T-helper 1 cell (primary cell): Measurements from ENCODE around the gene CTPS2.
"Not testable (repeated sequence)": the region's sequence is repeated elsewhere in the genome, so short reads cannot be mapped to it uniquely, and the experiment has no call there.

Experiments
- DNase-seq, 5 donors: peaks; one replicate each; pipeline ENCODE4 v3.0.0-alpha.2; 2012 to 2020
- total RNA-seq, 4 donors: gene quantifications; one replicate each; lab custom pipeline; 2026; lab: John Stamatoyannopoulos, UW

Gene CTPS2, protein sequence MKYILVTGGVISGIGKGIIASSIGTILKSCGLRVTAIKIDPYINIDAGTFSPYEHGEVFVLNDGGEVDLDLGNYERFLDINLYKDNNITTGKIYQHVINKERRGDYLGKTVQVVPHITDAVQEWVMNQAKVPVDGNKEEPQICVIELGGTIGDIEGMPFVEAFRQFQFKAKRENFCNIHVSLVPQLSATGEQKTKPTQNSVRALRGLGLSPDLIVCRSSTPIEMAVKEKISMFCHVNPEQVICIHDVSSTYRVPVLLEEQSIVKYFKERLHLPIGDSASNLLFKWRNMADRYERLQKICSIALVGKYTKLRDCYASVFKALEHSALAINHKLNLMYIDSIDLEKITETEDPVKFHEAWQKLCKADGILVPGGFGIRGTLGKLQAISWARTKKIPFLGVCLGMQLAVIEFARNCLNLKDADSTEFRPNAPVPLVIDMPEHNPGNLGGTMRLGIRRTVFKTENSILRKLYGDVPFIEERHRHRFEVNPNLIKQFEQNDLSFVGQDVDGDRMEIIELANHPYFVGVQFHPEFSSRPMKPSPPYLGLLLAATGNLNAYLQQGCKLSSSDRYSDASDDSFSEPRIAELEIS
- total RNA-seq = 7.7 to 19.3 (median 14.3) reads per million in 4 donors

DNA sequence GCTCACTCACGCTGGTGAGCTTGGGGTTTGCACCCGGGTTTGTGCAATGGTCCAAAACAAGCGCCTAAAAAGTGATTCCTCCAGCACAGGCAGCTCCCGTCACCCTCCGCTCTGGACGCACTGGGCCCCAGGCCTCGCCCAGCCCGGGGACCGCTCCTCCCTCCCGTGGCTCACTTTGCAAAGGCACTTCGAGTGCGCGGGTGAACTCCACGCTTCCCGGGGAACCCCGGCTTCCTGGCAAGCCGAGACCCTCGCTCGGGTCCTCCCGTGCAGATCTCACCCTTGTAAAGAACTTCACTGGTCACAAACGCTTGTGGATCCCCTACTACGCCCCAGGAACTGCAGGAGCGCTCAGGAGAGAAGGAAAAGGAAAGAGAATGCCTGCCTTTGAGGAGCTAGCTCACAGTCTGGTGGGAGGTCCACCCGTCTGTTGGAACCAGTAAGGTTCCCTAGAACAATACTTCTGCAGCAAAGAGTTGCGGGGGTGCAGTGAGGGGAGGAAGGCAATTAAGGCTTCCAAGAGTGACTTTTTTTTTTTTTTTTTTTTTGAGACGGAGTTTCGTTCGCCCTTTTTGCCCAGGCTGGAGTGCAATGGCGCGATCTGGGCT lies at the start of gene CTPS2:
CTPS2 (minus strand) TSS at position 122 of the 608 bp plus-strand sequence. CDS start 9,767 bp downstream, outside the sequence.
- peak; percentile 11 to 51 (median 17) for DNase-seq

DNA sequence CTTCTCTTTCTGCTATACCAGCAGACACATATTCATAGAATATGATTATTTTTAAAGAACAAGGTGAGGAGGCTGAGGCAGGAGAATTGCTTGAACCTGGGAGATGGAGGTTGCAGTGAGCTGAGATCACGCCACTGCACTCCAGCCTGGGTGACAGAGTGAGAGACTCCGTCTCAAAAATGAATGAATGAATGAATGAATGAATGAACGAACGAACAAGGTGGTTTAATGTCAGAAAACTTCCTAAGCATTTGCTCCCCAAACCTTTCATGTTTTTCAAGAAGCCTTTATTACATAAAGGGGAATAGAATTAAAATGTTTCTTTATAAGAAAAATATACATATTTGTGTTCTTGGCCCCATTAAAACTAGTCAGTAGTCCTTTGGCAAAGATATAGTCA lies 49.0 kb upstream of the CTPS2 start:
- not testable (repeated sequence) for DNase-seq

DNA sequence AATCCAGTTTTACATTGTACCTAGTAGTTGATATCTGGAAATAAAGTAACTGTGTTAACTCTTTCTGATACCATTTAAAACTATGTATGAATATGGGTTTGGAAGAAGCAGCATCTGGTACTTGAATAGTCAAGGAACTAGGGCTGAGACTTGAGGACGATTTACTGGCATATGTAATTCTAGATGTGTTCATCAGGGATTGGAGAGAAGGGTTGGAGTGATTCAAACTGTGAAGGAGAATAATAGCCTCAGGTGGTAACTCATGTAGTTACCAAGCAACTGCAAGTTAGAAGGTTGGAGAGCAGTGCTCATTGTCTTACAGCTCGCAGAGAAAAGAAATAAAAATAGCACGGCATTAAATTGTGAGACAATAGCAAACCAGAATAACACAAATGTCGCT lies 44.3 kb upstream of the CTPS2 start:
- DNase-seq = no peak

DNA sequence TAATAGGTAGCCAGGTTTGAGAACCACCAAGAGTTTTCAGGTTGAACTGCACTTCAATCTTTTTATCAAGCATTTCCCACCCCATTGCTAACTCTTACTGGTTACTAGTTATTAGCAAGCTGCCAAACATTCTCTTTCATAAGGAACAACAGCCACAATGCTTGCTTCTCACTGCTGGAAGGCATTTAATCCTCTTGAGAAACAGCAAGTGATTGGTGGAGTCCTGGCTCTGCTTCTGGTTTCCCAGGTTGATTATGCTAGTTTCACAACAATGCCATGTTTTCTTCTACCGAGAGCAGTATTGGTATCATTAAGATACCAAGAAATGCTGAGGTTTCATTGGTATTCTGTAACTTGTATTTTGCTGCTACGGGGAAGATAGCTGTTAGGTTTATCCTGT lies 41.5 kb upstream of the CTPS2 start:
- no peak for DNase-seq

DNA sequence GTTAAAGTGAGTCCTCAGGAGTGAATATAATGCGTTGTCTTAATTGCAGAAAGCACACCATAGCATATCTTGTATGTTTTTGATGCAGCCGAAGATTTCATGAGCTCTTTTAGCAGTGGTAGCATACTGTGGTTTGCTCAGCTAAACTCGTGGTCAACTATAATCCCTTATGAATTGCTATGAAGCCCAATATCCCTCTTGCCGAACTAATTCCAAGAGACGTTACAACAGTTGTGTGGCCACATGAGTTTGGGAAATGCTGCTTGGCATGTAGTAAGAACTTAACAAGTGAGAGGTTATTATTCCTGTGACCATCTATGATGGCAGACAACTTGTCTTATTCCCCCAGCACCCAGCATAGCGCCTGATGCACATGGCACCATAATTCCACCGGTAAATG lies 37.7 kb upstream of the CTPS2 start:
- DNase-seq = no peak

DNA sequence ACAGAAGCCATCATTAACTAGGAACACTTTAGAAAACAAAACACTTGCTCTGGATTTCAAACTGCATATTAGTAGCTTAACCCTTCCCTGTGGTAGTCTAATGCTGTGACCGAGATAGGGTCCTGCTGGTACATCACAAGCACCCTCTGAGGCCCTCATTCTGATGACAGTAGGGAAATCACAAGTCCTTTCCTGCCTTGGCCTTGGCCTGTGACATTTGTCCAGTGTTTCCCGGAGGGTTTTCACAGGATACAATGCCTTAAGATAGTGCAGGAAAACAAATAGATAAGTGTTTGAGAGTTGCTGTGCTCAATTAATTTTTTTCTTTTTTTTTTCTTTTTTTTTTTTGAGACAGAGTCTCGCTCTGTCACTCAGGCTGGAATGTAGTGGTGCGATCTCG lies 36.0 kb upstream of the CTPS2 start:
- DNase-seq = no peak

DNA sequence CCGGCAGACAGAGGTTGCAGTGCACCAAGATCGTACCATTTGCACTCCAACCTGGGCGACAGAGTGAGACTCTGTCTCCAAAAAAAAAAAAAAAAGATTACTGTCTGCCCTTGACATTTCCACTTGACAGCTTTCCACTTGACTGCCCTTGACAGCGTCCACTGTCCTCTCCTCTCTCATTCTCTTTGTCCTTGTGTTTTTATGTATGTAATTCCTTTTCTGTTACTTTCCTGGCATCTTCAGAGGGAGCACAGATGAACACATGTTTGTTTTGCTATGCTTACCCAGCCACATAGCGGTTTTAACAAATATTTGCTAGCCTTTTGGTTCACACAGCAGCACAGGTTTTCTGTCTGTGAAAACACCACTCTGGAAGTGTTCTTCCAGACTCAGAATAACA lies 33.2 kb upstream of the CTPS2 start:
- DNase-seq = no peak

DNA sequence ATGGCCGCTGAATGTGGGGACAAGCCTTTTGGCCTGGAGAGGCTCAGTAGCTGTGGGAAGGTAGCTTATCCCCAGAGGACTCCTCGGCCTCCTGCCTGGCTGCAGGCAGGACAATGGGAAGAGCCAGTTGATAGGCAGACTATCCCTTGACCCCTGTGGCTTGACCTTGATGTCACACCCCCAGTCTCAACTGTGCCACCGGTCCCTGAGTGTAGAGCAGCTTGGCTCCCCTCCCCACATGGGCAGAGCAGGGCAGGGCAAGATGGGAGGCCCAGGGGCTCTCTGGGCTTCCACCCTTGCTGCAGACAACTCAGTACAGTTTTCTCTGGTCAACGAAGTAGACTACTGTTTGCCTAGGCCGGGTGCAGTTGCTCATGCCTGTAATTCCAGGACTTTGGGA lies 32.6 kb upstream of the CTPS2 start:
- no peak for DNase-seq

DNA sequence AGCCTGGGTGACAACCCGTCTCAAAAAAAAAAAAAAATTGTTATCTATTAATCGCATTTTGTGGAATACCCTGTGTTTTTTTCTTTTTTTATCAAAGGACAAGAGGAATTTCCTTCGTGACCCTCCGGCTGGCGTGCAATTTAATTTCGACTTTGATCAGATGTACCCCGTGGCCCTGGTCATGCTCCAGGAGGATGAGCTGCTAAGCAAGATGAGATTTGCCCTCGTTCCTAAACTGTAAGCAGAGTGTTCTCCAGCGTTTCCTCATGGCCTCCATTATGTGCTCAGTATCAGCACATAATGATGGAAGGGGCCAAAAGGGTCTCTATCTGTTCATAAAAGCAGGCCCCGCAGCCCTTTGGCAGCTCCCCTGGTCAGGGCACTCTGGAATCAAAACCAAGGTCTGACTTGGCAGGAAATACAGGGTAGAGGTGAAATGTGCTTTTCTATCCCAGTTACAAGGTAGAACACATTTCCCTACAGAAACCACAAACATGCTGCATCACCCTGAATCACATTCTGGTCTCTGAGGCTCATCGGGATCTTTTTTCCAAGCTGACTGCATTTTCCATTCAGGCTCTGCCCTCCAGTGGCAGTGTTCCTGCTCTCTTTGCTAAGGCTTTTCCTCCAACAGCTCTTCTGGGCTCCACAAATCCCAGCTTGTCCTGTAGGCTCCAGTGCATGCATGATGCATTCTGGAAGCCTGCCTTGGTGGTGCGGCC lies 31.3 kb upstream of the CTPS2 start:
- no peak for DNase-seq

DNA sequence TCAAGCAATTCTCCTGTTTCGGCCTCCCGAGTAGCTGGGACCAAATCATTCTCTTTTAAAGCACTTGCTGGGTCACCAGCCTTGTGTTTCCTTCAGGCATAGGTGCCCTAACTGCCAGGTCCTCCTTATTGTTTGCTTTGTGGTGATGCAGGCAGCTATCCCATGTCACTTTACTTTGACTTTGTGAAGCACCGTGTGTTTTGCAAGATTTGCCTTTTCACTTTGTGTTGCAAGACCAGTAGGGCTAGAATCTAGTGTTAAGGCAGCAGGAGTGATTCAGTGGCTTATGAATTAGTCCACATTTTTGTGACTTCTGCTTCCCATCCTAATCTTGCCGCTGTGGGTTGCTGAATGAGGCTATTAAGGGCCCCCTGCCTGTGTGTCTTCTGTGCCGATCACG lies 27.1 kb upstream of the CTPS2 start:
- no peak for DNase-seq

DNA sequence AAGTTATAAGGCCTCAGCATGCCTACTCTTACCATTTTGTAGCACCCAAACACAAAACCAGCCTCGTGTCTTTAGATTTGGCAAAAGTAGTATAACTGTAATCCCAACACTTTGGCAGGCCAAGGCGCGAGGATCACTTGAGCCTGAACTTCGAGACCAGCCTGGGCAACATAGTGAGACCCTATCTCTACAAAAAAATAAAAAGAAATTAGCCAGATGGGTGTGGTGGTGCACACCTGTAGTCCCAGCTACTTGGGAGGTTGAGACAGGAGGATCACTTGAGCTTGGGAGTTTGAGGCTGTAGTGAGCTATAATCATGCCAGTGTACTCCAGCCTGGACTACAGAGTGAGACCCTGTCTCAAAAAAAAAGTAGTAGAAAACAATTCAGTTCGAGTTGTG lies 24.6 kb upstream of the CTPS2 start:
- no peak for DNase-seq

DNA sequence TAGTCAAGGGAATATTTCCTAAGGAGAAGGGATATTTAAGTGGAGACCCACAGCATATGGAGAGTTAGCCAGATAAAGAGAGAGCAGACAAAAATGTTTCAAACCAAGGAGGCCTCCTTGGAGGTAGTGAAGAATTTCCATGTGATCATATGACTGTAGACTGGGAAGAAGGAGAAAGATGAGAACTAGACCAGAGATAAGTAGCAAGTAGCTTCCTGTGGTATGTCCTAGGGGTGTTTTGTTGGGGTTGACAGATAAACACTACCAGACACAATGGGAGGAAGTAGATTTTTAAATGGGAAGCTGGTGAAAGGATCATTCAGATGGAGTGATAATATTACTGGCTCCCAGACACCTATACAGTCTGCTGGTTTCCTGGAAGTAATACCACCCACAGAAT lies 20.5 kb upstream of the CTPS2 start:
- no peak for DNase-seq

DNA sequence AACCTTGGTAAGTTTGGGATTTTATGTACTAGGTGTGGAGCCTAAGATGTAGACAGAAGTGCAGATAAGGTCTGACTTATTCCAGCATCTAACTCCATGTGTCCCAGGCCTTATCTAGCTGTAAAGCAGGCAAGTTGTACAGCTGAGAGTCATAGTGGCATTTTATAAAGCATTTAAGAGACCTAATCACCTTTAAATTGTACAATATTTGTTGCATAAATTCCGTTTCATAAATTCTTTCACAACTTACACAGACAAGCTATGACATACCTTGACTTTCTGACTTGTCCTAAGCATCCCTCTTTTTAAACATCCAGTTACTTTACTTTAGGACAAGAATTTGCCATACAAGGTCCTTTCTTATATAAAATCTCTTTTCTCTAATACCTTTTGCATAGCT lies 18.0 kb upstream of the CTPS2 start:
- DNase-seq = no peak

DNA sequence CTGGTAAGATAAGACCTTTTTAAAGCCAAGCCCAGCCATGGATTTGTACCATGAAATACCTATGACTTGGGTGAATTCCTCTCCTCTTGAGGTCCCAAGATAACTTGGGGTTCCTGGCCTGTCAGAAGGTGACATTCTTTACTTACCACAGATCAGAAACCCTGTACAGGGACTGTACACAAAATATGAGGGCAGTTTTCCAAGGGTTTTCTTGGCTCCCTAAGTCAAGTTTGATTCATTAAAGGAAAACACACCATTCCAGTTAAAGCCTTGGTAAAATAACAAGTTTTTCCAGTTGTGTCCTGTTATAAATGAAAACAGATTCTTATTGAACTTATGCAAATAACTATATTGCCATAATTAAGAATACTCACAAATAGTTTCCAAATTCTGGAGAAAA lies 15.2 kb upstream of the CTPS2 start:
- DNase-seq = no peak

DNA sequence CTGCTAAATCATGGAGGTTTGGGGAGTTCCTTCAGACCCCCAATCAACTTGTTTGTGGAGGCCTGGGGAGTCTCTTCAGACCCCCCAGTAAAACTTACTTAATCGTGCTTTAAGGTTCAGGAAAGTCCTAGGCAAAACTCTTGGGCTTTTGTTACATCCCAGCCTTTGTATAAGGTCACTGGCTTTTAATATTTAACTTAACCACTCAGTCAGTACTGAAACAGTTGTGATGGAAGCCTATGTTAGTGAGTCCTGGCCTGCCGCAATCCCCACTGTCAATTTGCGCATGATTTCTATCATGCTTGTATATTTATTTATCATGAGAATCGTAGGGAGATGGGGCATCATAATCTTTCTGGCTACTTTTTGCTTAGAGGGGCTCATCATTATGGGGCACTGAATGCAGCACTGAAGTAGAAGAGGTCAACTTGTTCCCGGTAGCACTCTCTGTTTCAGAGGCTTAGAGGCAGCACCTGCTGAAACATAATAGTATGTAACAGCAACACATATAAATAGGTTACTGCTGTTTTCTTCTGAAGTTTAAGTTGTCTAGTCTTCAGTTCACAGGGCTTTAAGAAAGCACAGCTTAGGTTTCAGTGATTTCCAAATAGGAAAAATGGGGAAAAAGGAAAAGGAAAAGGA lies 14.0 kb upstream of the CTPS2 start:
- DNase-seq = not testable (repeated sequence)

DNA sequence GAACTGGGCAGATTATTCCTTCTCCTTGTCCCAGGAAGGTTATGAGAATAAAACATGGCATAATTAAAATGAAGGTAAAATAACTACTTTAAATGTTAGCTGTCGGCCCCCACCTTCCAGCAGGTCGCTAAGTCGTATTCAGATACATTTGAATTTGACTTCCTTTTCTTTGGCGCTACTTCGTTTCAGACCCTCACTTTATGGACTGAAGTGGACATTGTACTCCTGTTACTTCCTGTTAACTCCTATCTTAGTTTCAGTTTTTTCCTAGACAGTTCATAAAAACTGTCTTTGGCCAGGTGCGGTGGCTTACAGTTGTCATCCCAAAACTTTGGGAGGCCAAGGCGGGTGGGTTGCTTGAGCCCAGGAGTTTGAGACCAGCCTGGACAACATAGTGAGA lies 12.6 kb upstream of the CTPS2 start:
- no peak for DNase-seq

DNA sequence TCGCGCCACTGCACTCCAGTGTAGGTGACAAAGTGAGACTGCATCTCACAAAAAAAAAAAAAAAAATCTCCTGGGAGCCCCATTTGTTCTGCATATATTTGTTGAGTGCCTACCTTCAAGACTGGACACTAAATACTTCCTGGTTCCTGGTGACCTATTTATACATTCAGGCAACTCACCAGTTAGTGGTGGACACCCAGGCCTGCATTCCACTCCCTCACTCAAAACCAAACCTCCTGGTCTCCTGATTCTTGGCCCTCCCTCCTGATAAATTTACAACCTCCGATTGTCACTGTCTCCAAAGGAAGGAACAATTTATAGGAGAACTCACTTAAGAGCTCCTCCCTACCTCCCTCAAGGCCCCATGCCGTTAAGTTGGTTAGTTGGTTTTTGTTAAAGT lies 10.0 kb upstream of the CTPS2 start:
- no peak for DNase-seq

DNA sequence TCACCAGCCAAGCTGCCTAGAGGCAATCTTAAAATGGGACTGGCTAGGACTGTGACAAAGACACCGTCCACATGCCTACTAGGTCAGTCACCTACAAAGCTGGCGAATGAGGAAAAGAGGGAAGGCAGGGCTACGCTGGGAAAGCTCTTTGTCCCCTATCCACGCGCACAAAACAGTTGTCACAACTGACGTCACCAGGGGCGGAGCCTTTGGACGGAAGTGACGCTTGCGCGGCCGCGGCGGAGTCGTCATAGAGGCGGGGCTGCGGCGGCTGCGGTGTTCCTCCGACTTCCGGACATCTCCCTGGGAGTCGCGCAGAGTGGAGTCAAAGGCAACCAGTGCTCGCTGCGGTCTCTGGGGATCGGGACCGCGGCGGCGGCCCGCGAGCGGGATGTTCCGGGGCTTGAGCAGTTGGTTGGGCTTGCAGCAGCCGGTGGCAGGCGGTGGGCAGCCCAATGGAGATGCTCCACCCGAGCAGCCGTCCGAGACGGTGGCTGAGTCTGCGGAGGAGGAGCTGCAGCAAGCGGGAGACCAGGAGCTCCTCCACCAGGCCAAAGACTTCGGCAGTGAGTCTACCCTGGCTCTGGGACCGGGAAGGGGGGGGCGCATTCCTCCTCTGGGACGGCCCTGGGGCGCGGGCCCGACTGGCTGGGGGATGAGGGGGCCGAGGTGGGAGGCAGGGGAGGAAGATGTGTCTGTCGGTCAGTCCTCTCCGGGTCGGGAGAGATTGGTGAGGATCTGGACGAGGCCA lies 7.0 kb upstream of the CTPS2 start, which contains the start of gene SYAP1:
SYAP1 (plus strand) TSS at position 279 of the 751 bp plus-strand sequence; CDS start at position 392, 113 bp downstream.
- DNase-seq = peak; percentile 80 to 94 (median 86)

DNA sequence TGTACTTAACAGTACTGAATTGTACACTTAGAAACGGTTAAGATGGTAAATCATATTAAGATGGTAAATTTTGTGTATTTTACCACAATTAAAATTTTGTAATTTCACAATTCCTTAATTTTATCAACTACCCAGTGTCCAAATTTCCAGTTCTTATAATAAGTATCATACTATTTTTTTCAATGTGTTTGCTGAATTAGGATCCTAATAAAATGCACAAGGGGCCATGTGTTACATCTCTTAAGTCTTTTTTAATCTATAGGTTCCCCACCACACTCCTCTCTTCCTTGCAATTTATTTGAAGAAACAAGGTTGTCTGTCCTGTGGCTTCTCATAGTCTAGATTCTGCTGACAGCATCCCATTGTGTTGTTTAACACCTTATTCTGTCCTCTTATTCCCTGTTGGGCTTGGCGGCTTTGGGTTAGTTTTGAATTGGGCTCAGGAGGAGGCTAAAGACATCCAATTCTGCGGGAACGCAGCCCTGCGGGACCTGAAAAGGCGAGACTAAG lies 6.4 kb upstream of the CTPS2 start:
- no peak for DNase-seq

DNA sequence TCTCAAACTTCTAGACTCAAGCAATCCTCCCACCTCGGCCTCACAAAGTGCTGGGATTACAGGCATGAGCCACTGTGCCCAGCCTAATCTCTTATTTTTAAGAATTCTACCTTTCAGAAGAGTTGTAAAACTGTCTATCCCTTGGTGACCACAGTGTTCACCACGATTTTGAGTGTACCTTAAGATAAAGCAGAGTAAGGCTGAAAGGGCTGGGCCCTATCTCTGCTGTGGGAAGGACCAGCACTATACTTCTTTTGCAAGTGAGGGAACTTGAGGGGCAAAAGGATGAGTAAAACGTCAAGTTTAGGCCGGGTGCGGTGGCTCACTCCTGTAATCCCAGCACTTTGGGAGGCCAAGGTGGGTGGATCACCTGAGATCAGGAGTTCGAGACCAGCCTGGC lies 4.0 kb upstream of the CTPS2 start:
- DNase-seq = not testable (repeated sequence)

DNA sequence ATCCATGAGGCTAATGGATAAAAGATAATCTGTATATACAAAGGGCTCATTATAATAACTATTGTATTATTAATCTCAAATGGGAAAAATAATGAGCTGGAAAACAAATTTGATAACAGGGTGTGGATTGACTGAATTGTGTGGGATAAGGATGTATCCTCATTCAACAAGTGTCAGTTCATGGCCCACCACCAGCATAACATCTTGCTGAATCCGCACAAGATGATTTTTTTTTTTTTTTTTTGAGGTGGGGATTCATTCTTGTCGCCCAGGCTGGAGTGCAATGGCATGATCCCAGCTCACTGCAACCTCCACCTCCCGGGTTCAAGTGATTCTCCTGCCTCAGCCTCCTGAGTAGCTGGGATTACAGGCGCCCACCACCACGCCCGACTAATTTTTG lies 3.2 kb upstream of the CTPS2 start:
- DNase-seq = not testable (repeated sequence)

DNA sequence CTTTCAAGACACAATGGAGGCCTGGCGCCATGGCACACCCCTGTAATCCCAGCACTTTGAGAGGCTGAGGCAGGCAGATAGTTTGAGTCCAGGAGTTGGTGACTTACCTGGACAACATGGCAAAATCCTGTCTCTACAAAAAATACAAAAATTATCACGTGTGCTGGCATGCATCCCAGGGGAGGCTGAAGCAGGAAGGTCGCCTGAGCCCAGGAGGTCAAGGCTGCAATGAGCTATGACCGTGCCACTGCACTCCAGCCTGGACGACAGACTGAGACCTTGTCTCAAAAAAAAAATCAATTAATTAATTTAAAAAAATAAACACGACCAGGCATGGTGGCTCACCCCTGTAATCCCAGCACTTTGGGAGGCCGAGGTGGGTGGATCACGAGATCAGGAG lies 2.0 kb upstream of the CTPS2 start:
- no peak for DNase-seq
